GM18907 (cell line): ENCODE measurements around the gene GALNS.
"Not testable (repeated sequence)": the region's sequence is repeated elsewhere in the genome, so short reads cannot be mapped to it uniquely, and the experiment has no call there.

Source experiments
- ATAC-seq: cut with Tn5 transposase; IDR thresholded peaks from one replicate; pipeline ENCODE4 v1.9.1; 2021; ENCODE audit warnings: mild to moderate bottlenecking, moderate library complexity; ENCODE audit not compliant: unreplicated experiment

GALNS gene

DNA sequence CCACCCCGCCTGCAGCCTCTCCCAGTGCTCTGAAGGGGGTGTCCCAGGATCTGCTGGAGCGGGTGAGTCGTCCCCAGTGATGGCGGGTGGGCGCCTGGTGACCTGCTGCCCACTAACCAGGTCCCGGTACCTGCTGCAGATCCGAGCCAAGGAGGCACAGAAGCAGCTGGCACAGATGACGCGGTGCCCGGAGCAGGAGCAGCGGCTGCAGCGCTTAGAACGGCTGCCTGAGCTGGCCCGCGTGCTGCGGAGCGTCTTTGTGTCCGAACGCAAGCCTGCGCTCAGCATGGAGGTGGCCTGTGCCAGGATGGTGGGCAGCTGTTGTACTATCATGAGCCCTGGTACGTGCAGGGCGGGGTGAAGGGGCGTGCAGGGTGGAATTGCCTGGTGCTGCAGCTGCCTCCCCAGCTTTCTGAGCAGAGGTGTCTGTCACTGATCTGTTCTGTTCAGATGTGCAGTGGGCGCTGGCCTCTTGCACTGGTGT is 49.6 kb downstream of the GALNS start:
- no peak for ATAC-seq

DNA sequence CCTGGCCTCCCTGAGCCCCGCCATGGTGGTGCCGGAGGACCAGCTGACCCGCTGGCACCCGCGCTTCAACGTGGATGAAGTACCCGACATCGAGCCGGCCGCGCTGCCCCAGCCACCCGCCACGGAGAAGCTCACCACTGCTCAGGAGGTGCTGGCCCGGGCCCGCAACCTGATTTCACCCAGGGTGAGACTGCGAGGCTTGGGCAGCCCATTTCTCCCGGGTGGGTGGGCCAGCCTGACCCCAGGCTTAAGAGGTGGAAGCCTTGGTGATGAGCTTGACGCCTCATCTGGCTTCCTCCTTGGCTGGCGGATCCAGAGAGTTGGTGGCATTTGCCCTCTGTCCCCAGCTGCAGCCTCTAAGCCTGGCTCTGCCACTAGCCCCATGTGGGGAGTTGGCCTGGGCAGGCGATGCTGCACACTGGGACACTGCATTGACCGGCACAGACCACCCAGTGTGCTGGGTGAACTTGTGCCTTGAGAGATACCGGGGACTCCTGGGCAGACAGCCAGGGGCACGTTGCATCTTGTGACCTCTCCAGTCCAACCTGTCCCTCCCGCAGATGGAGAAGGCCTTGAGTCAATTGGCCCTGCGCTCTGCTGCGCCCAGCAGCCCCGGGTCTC is 50.1 kb downstream of the GALNS start:
- ATAC-seq, result no peak

DNA sequence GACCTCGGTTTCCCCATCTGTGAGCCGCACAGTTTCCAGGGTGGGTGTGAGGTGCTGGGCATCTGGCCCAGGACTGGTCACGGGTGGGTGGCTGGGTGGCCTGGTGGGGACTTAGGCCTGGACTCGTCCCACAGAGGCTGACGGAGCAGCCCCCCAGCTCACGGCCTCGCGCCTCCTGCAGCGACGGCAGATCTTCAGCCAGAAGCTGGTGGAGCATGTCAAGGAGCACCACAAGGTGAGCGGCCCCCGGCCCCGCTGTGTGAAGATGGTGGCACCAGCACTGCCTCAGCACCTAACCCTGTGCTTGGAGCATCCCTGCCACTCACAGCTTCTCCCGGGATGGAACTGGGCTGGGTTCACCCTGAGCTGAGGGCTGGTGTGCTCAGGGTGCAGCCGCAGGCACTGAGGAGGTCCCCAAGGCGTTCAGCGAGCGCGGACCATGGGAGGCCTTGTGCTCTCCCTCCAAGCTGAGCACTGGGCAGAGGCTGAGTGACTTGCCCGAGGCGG is 50.8 kb downstream of the GALNS start:
- ATAC-seq, result no peak

DNA sequence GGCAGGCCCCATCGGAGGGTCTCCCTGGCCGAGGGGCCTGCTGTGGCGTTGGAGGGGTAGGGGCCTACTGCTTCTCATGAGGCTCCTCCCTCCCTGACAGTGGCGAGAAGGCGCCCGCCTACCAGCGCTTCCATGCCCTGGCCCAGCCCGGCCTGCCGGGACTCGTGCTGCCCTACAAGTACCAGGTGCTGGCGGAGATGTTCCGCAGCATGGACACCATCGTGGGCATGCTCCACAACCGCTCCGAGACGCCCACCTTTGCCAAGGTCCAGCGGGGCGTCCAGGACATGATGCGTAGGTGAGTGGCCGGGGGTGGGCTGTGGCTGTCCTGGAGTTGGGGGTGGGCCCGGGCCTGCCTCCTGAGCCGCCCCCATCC is 51.4 kb downstream of the GALNS start:
- no peak for ATAC-seq

- no peak for ATAC-seq
These were observed 52.0 kb downstream of the GALNS start for GRCh38 chr16:88804552-88805339.

- no peak for ATAC-seq
These were observed 52.6 kb downstream of the GALNS start for GRCh38 chr16:88804173-88804551.

DNA sequence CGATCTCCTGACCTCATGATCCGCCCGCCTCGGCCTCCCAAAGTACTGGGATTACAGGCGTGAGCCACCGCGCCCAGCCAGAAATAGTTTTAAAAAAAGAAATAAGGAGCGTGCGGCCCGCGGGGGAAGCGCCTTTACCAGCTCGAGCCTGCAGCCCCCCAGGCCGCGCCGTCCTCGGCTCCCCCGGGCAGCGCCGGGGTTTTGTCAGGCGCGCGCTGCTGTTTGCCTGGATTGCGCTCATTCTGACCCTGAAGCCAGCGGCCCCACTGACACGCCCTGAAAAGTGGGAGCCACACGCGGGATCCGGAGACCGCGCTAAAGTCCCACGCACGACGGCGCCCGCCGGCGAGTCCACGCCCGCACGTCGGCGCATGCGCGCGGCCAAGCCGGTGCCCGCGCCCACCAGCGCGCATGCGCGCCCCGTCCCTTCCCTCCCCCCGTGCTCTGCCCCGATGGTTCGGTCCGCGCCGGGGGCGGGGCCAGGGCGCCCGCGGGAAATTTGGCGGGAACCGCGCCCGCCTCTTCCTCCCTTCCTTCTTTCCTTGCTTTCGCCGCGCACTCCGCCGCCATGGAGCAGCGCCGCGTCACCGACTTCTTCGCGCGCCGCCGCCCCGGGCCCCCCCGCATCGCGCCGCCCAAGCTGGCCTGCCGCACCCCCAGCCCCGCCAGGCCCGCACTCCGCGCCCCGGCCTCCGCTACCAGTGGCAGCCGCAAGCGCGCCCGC is 53.3 kb downstream of the GALNS start, which contains the start of gene CDT1:
Gene CDT1, plus strand, starts transcription at position 526 of the 724 bp plus-strand sequence. Its CDS starts 43 bp downstream, at position 569.
- ATAC-seq, result peak; percentile 46

DNA sequence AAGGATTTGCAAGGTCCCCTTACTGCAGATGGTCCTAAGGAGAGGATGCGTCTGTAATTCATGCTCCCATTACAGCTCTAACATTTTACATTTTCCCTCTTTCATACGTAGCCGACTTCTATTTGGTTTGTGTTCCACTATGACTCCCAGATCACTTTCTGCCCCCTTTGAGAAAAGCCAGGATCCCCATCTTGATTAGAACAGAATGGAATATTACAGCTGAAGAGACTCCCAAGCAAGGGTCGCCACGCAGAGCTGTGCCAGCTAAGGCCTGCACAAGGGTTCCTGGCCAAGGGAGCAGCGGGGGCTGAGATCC is 56.5 kb downstream of the GALNS start:
- ATAC-seq, result no peak

DNA sequence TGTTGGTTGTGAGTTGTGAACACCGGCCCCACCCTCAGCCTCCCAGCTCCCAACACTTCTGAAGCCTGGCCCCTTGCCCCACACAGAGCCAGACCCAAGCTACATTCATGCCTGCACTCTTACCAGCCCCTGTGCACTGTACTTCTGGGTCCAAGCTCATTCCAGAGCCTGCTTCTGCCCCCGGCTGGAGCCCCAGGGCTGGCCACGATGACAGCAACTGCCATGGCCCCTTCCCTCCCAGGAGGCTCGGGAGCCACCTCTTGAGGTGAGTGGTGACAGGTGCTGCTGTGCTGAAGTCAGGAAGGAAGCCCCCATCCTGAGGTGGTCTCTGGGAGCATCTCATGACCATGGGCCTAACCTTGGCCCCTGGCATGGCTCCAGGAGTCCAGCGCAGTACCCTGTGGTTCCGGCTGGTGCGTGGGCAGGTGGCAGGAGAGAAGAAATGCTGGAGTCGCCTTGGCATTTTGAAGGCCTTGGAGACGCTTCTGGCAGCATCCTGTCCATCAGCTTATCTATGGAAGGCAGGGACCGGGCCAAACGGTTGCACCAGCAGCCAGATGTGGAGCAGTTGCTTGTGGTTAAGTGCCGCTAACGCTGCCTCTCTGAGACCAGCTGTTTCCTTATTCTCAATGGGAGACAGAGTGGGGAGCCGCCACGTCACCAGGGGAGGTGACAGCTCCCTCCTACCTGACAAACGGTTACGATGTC is 57.0 kb downstream of the GALNS start:
- no peak for ATAC-seq

DNA sequence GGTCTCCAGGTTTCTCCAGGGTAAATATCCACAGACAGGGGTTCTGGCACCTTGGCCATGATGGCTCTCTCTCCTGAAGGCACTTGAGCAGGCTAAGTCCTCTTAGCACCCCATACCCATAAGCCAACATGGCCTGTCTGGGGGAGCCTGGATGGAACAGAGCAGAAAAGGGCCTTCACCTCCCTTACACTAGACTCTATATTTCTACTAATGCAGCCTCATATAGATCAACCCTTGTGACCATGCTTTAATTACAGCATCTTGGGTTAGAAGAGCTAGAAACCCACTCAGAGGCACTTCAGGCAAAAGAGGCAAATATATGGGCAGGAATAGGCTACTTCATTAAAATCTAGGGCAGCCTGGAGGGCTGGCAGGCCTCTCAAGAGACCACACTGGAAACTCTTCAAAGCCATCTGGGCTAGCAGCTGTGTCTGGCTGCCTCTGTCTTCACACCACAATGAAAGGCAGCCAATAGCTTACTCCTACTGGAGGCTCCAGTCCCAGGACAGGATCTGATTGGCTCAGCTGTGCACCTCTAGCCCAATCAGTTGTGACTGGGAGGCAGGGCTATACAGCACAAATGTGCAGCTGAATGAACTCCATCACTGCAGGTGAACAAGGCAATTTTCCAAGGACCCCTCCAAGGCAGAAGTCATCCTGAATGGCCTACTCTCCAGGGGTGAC is 57.8 kb downstream of the GALNS start:
- no peak for ATAC-seq

GRCh38 chr16:88798073-88798472 is 58.7 kb downstream of the GALNS start:
- ATAC-seq, result no peak

GRCh38 chr16:88796278-88796677 is 60.5 kb downstream of the GALNS start:
- ATAC-seq, result no peak

GRCh38 chr16:88793251-88793954 is 63.3 kb downstream of the GALNS start:
- ATAC-seq, result no peak

GRCh38 chr16:88792668-88793250 is 64.0 kb downstream of the GALNS start:
- ATAC-seq, result no peak

GRCh38 chr16:88792078-88792550 is 64.6 kb downstream of the GALNS start:
- no peak for ATAC-seq

DNA sequence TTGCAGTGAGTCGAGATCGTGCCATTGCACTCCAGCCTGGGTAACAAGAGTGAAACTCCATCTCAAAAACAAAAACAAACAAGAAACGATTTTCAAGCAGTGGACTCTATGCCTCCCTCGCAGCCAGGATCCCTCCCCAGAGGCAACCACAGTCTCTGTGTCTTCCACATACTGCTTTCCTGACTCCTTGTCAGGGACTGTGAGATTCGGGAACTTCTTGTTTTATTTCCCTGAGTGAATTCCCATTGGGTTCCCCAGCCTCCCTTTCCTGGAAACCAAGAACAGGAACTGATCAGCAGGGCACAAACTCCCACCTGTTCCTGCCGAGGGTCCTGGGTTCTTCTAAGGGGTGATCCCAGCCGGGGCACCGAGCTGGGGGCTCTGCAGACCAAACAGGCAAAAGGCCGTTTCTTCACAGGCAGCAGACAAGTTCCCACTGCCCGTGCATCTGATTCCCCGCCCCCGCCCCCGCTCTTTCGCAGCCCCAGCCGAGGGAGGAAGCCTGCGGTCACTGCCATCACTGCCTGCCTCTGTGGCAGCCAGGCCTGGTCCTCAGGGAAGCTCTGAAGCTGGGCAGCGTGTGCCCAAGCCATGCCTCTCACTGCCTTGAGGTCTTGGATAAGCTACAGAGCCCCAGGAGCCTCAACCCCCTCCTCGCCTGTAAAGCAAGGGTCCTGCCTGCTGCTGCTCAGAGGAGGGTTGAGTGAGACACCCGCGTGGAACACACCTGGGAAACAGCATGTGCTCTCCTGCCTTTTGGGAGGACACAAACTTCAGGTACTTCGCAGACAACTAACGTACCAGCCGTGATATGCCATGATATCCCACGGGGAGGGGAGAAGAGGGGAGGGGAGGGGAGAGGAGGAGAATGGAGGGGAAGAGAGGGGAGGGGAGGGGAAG is 66.2 kb downstream of the GALNS start:
- ATAC-seq, result no peak

DNA sequence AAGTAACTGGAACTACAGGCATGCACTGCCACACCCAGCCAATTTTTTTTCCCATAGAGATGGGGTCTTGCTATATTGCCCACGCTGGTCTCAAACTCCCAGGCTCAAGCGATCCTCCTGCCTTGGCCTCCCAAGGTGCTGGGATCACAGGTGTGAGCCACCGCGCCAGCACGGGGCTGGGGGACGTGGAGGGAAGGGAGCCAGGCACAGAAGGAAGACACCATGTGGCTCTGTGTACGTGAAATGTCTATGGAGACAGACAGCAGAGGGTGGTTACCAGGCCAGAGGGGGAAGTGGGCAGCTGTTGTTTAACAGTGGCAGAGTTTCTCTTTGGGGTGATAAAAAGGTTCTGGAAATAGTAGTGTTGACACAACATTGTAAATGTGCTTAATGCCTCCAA is 67.2 kb downstream of the GALNS start:
- no peak for ATAC-seq

DNA sequence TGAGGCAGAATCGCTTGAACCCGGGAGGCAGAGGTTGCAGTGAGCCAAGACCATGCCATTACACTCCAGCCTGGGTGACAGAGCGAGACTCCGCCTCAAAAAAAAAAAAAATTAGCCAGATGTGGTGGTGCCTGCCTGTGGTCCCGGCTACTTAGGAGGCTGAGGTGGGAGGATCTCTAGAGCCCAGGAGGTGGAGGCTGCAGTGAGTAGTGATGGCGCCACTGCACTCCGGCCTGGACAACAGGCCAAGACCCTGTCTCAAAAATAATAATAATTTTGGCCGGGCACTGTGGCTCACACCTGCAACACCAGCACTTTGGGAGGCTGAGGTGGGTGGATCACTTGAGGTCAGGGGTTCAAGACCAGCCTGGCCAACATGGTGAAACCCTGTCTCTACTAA is 68.0 kb downstream of the GALNS start:
- not testable (repeated sequence) for ATAC-seq
